CD14-positive monocyte (primary cell): Measurements from ENCODE around the gene TGFA. TPM values are rescaled to one million over a fixed set of nuclear protein-coding genes. Genes with fewer than 3 reads are reported as not detected.

ENCODE experiments used
- DNase-seq, 3 donors: peaks; one replicate each; pipeline ENCODE4 v3.0.0-alpha.2; 2011 to 2022
- H2AFZ ChIP-seq: 2 replicates; pipeline ENCODE4 v1.6.0; 2012; ENCODE audit warnings: mild to moderate bottlenecking, low read depth, low read length, inconsistent platforms; ENCODE audit not compliant: insufficient read depth, poor library complexity, severe bottlenecking
- H3K27ac ChIP-seq, 2 donors: 1 replicate in 1 of 2; 2 replicates in 1 of 2; pipeline ENCODE4 v1.5.1; 2012 to 2013; ENCODE audit warnings: low read length in 2 of 2, control low read depth in 1 of 2, inconsistent platforms in 1 of 2, low read depth in 1 of 2, mild to moderate bottlenecking in 1 of 2
- H3K27me3 ChIP-seq, 2 donors: one replicate each; pipeline versions ENCODE4 v1.6.0 to v1.6.1; 2011 to 2013; ENCODE audit warnings: low read length in 2 of 2; ENCODE audit not compliant: control insufficient read depth in 2 of 2, insufficient read depth in 2 of 2
- H3K36me3 ChIP-seq, 2 donors: replicated peaks in 1 of 2; 1 replicate in 1 of 2; 2 replicates in 1 of 2; pipeline versions ENCODE4 v1.5.1 to v1.6.1; 2012 to 2013; ENCODE audit warnings: low read length in 2 of 2, control low read depth in 1 of 2, inconsistent platforms in 1 of 2, mild to moderate bottlenecking in 1 of 2; ENCODE audit not compliant: insufficient read depth in 2 of 2, control insufficient read depth in 1 of 2
- H3K4me1 ChIP-seq, 2 donors: 1 replicate in 1 of 2; 2 replicates in 1 of 2; pipeline versions ENCODE4 v1.5.1 to v1.6.1; 2012 to 2013; ENCODE audit warnings: low read length in 2 of 2, control low read depth in 1 of 2, inconsistent platforms in 1 of 2, mild to moderate bottlenecking in 1 of 2, moderate library complexity in 1 of 2; ENCODE audit not compliant: insufficient read depth in 2 of 2, control insufficient read depth in 1 of 2
- H3K4me2 ChIP-seq: replicated peaks from 2 replicates; pipeline ENCODE3; 2012; ENCODE audit warnings: low read length, moderate library complexity, mild to moderate bottlenecking; ENCODE audit not compliant: poor library complexity, severe bottlenecking; ENCODE audit errors: extremely low read depth
- H3K4me3 ChIP-seq, 3 experiments: fragments of 200-600 bp in 1 of 3; sonication (generic) in 1 of 3; replicated peaks in 1 of 3; 1 replicate in 2 of 3; 2 replicates in 1 of 3; pipeline ENCODE4 v1.5.1; 2011 to 2013; ENCODE audit warnings: low read length in 3 of 3, mild to moderate bottlenecking in 3 of 3, control low read depth in 2 of 3, low read depth in 2 of 3, inconsistent platforms in 1 of 3, moderate library complexity in 1 of 3
- H3K79me2 ChIP-seq: 2 replicates; pipeline ENCODE4 v1.6.0; 2012; ENCODE audit warnings: mild to moderate bottlenecking, control low read depth, inconsistent platforms, low read length, moderate library complexity; ENCODE audit not compliant: insufficient read depth
- H3K9ac ChIP-seq: 2 replicates; pipeline ENCODE4 v1.6.0; 2017; ENCODE audit warnings: low read length, mild to moderate bottlenecking; ENCODE audit not compliant: insufficient read depth, poor library complexity, severe bottlenecking
- H3K9me3 ChIP-seq, 2 donors: replicated peaks in 1 of 2; 1 replicate in 1 of 2; 2 replicates in 1 of 2; pipeline versions ENCODE4 v1.5.1 to v1.6.1; 2012 to 2013; ENCODE audit warnings: low read length in 2 of 2, control low read depth in 1 of 2; ENCODE audit not compliant: control insufficient read depth in 1 of 2, insufficient read depth in 1 of 2
- H4K20me1 ChIP-seq: 2 replicates; pipeline ENCODE4 v1.6.0; 2012; ENCODE audit warnings: mild to moderate bottlenecking, low read length, control low read depth, moderate library complexity; ENCODE audit not compliant: insufficient read depth
- H3K27ac Mint-ChIP-seq, 7 donors: one replicate each; pipeline ENCODE4 v1.8.0; 2020; ENCODE audit warnings: mild to moderate bottlenecking in 7 of 7, mixed read lengths in 7 of 7, moderate library complexity in 6 of 7, inconsistent platforms in 2 of 7
- H3K27me3 Mint-ChIP-seq, 3 donors: one replicate each; pipeline ENCODE4 v1.8.0; 2021 to 2022; ENCODE audit warnings: low read depth in 3 of 3, mild to moderate bottlenecking in 3 of 3, mixed read lengths in 3 of 3, moderate library complexity in 3 of 3, inconsistent platforms in 1 of 3
- H3K36me3 Mint-ChIP-seq, 2 donors: one replicate each; pipeline ENCODE4 v1.8.0; 2020; ENCODE audit warnings: mixed read lengths in 2 of 2, inconsistent platforms in 1 of 2, mild to moderate bottlenecking in 1 of 2
- H3K4me1 Mint-ChIP-seq: one replicate; pipeline ENCODE4 v1.8.0; 2020; ENCODE audit warnings: mild to moderate bottlenecking, mixed read lengths
- H3K4me3 Mint-ChIP-seq, 2 donors: one replicate each; pipeline ENCODE4 v1.8.0; 2020; ENCODE audit warnings: mild to moderate bottlenecking in 2 of 2, mixed read lengths in 2 of 2, moderate library complexity in 1 of 2
- H3K9me3 Mint-ChIP-seq, 7 donors: one replicate each; pipeline ENCODE4 v1.8.0; 2020 to 2022; ENCODE audit warnings: mixed read lengths in 7 of 7, mild to moderate bottlenecking in 6 of 7, moderate library complexity in 6 of 7, inconsistent platforms in 2 of 7
- WGBS: methylation state at CpG from one replicate; pipeline ENCODE4 v1.1.5; 2013; ENCODE audit warnings: missing lambda C conversion rate; ENCODE audit not compliant: insufficient coverage; 5-methylcytosine and 5-hydroxymethylcytosine counted together
- intact Hi-C, 2 donors: fragments of 100-400 bp; cut with micrococcal nuclease; formaldehyde crosslinking; loops; one replicate each; pipeline versions ENCODE4 v1.15.0 to v1.15.1; 2023
- polyA plus RNA-seq, 3 donors: library from polyadenylated mRNA; depleted of rRNA in 1 of 3; unstranded in 2 of 3; stranded (reverse) in 1 of 3; fragments of 300-500 nt in 2 of 3; fragments of >200 nt in 1 of 3; fragmentation: Illumina TruSeq in 2 of 3; gene quantifications; 1 replicate in 2 of 3; 2 replicates in 1 of 3; pipeline ENCODE4 v1.2.3, GENCODE V29; 2012 to 2021
- TF ChIP-seq, protein P1 (sequence below): fragments of 200-600 bp; IDR thresholded peaks from one replicate; pipeline ENCODE4 v1.8.0; 2022; ENCODE audit warnings: antibody characterized with exemption, mild to moderate bottlenecking

The TGFA gene
- polyA plus RNA-seq, 3 donors: 1.7 to 2.5 (median 1.7) TPM

DNA sequence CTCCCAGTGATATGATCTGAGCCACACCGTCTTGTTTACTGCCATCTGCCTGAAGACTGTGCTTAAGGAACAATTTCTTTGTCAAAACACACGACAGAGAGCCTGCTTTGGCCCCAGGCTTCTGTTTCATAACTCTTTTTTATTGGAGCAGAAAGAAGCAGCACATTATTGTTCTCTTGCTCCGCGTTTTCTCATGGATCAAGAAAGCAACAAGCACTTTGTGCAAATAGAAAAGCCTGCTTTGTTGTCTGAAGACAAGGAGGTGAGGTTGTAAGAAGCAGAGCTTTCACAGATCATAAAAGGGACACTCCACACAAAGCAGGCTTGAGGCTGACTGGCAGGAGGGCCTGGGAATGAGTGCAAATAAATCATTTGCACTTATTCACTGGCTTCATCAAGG, 133.5 kb downstream of the TGFA start:
- Histone ChIP-seq H3K27ac (no peak overlapping the region), H3K4me3 (no peak overlapping the region), H3K9me3 (no peaks in the 10 kb centered on the region), H3K4me1 (no peaks in the 10 kb centered on the region), H3K27me3 (no peaks in the 10 kb centered on the region), H3K9ac (no peak overlapping the region), H3K4me2 (no peak overlapping the region), H4K20me1 (no peaks in the 10 kb centered on the region), H2AFZ (no peak overlapping the region), H3K36me3 (no peaks in the 10 kb centered on the region), H3K79me2 (no peaks in the 10 kb centered on the region)
- 93% methylated on average over 4 of the region's 4 CpGs for WGBS
- Mint-ChIP-seq H3K4me1 (peaks cover 3% of the 10 kb centered on the region), H3K27ac (no peak overlapping the region), H3K9me3 (peaks cover 0 to 4% (median 2%) of the 10 kb centered on the region in 7 donors), H3K4me3 (no peak overlapping the region), H3K27me3 (peaks cover 0 to under 1% (median 0%) of the 10 kb centered on the region in 3 donors), H3K36me3 (no peaks in the 10 kb centered on the region)
- intact Hi-C loops: no loop called here
- TF ChIP-seq, protein P1, sequence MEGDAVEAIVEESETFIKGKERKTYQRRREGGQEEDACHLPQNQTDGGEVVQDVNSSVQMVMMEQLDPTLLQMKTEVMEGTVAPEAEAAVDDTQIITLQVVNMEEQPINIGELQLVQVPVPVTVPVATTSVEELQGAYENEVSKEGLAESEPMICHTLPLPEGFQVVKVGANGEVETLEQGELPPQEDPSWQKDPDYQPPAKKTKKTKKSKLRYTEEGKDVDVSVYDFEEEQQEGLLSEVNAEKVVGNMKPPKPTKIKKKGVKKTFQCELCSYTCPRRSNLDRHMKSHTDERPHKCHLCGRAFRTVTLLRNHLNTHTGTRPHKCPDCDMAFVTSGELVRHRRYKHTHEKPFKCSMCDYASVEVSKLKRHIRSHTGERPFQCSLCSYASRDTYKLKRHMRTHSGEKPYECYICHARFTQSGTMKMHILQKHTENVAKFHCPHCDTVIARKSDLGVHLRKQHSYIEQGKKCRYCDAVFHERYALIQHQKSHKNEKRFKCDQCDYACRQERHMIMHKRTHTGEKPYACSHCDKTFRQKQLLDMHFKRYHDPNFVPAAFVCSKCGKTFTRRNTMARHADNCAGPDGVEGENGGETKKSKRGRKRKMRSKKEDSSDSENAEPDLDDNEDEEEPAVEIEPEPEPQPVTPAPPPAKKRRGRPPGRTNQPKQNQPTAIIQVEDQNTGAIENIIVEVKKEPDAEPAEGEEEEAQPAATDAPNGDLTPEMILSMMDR: no peak
- no peak for DNase-seq

- Histone ChIP-seq H3K4me3 (no peak overlapping the region), H3K36me3 (no peaks in the 10 kb centered on the region), H3K4me2 (no peak overlapping the region), H3K79me2 (no peaks in the 10 kb centered on the region), H3K27ac (no peak overlapping the region), H2AFZ (no peak overlapping the region), H3K4me1 (no peaks in the 10 kb centered on the region), H3K9ac (no peak overlapping the region), H4K20me1 (no peaks in the 10 kb centered on the region), H3K9me3 (no peaks in the 10 kb centered on the region), H3K27me3 (no peaks in the 10 kb centered on the region)
- no peak overlapping the region for H3K27ac Mint-ChIP-seq
- no peak for DNase-seq
- peaks cover 2% of the 10 kb centered on the region in 3 donors for H3K27me3 Mint-ChIP-seq
- H3K9me3 Mint-ChIP-seq: peaks cover 0 to 4% (median 2%) of the 10 kb centered on the region in 7 donors
- peaks cover 3% of the 10 kb centered on the region for H3K4me1 Mint-ChIP-seq
- no peak overlapping the region for H3K4me3 Mint-ChIP-seq
- no peaks in the 10 kb centered on the region for H3K36me3 Mint-ChIP-seq
- intact Hi-C loops: no loop called here
- TF ChIP-seq, protein P1: no peak
- 95% methylated on average over 7 of the region's 12 CpGs for WGBS
Observed at GRCh38 chr2:70418514-70418913, 135.1 kb downstream of the TGFA start.
